Endothelial cell of umbilical vein (primary cell): Measurements from ENCODE around the gene DLST. TPM values are rescaled to one million over a fixed set of nuclear protein-coding genes. Genes with fewer than 3 reads are reported as not detected.

Source experiments
- BruUV-seq: library from RNA; stranded (reverse); fragments of 400-500 nt; replicated peaks from 2 replicates; lab custom pipeline; 2021; lab: Mats Ljungman, UMichigan
- CTCF ChIA-PET: fragments of 300-600, 350-600 bp; sonication (Branson Sonifier 250); formaldehyde crosslinking; loops from one replicate; lab custom pipeline; 2021; ENCODE audit warnings: antibody characterized with exemption, inconsistent platforms; lab: Charles Lee
- POLR2A ChIA-PET: fragments of 300-600, 350-600 bp; sonication (Branson Sonifier 250); formaldehyde crosslinking; loops from one replicate; lab custom pipeline; 2021; ENCODE audit warnings: antibody characterized with exemption, inconsistent platforms; lab: Charles Lee
- DNase-seq: peaks from one replicate; pipeline ENCODE4 v3.0.0-alpha.2; 2011; ENCODE audit warnings: low read depth, low spot score
- FAIRE-seq: peaks from 2 replicates; lab custom pipeline; 2011; peaks lifted over from hg19 to GRCh38; lab: Jason Lieb, UNC
- H2AFZ ChIP-seq: 2 replicates; pipeline ENCODE4 v1.6.0; 2012; ENCODE audit warnings: low read depth, low read length, control low read depth, inconsistent platforms
- H3K27ac ChIP-seq: 2 replicates; pipeline ENCODE4 v1.5.1; 2011; ENCODE audit warnings: low read depth, mild to moderate bottlenecking, control low read depth, low read length, moderate library complexity; ENCODE audit not compliant: insufficient read depth
- H3K27me3 ChIP-seq, 2 experiments: 2 replicates each; pipeline versions ENCODE4 v1.6.0 to v1.6.1; 2011; ENCODE audit warnings: low read length in 2 of 2, mixed read lengths in 1 of 2; ENCODE audit not compliant: control insufficient read depth in 2 of 2, insufficient read depth in 2 of 2
- H3K36me3 ChIP-seq, 2 experiments: 2 replicates in 1 of 2; 3 replicates in 1 of 2; pipeline ENCODE4 v1.5.1; 2011; ENCODE audit warnings: low read length in 2 of 2, mild to moderate bottlenecking in 1 of 2, moderate library complexity in 1 of 2; ENCODE audit not compliant: control insufficient read depth in 2 of 2, insufficient read depth in 2 of 2; ENCODE audit errors: extremely low read depth in 1 of 2
- H3K4me1 ChIP-seq: 3 replicates; pipeline ENCODE4 v1.5.1; 2011; ENCODE audit warnings: mild to moderate bottlenecking, low read length; ENCODE audit not compliant: control insufficient read depth, insufficient read depth; ENCODE audit errors: extremely low read depth
- H3K4me2 ChIP-seq: 2 replicates; pipeline ENCODE4 v1.6.1; 2011; ENCODE audit warnings: low read length, control low read depth, mixed read lengths; ENCODE audit not compliant: insufficient read depth
- H3K4me3 ChIP-seq, 3 experiments: fragments of 200-600 bp in 1 of 3; sonication (generic), shearing (Covaris generic) in 1 of 3; replicated peaks in 1 of 3; 2 replicates each; pipeline ENCODE4 v1.5.1; 2011 to 2016; ENCODE audit warnings: control low read depth in 3 of 3, low read length in 3 of 3, mild to moderate bottlenecking in 2 of 3, inconsistent platforms in 1 of 3, low read depth in 1 of 3, moderate library complexity in 1 of 3; ENCODE audit not compliant: insufficient read depth in 1 of 3
- H3K79me2 ChIP-seq: 2 replicates; pipeline ENCODE4 v1.6.0; 2012; ENCODE audit warnings: low read length, inconsistent platforms; ENCODE audit not compliant: control insufficient read depth, insufficient read depth
- H3K9ac ChIP-seq: replicated peaks from 2 replicates; pipeline ENCODE3; 2011; ENCODE audit warnings: low read length, control low read depth; ENCODE audit not compliant: insufficient read depth; ENCODE audit errors: extremely low read depth
- H3K9me1 ChIP-seq: replicated peaks from 3 replicates; pipeline ENCODE4 v1.6.0; 2011; ENCODE audit warnings: mild to moderate bottlenecking, low read length; ENCODE audit not compliant: control insufficient read depth, insufficient read depth; ENCODE audit errors: extremely low read depth
- H3K9me3 ChIP-seq: replicated peaks from 2 replicates; pipeline ENCODE4 v1.5.1; 2012; ENCODE audit warnings: low read length, inconsistent platforms; ENCODE audit not compliant: control insufficient read depth, insufficient read depth
- H4K20me1 ChIP-seq: replicated peaks from 2 replicates; pipeline ENCODE3; 2011; ENCODE audit warnings: mild to moderate bottlenecking, low read length; ENCODE audit not compliant: control insufficient read depth, insufficient read depth; ENCODE audit errors: extremely low read depth
- CTCF ChIP-seq, 2 donors: IDR thresholded peaks; 1 replicate in 1 of 2; 2 replicates in 1 of 2; pipeline ENCODE4 v1.5.1; 2011; ENCODE audit warnings: low read length in 2 of 2, mild to moderate bottlenecking in 2 of 2, moderate library complexity in 2 of 2, control low read depth in 1 of 2, inconsistent platforms in 1 of 2, low read depth in 1 of 2; ENCODE audit not compliant: insufficient read depth in 1 of 2; ENCODE audit errors: extremely low read depth in 1 of 2
- EZH2 ChIP-seq: IDR thresholded peaks from 2 replicates; pipeline ENCODE4 v1.6.1; 2012; ENCODE audit warnings: borderline replicate concordance, low read depth, mild to moderate bottlenecking, moderate library complexity, low read length, inconsistent platforms; ENCODE audit not compliant: severe bottlenecking
- FOS ChIP-seq: IDR thresholded peaks from 2 replicates; pipeline ENCODE4 v1.6.1; 2011; ENCODE audit warnings: mild to moderate bottlenecking, low read length, moderate library complexity, borderline replicate concordance; ENCODE audit not compliant: insufficient read depth
- GATA2 ChIP-seq: IDR thresholded peaks from 2 replicates; pipeline ENCODE4 v1.7.0; 2011; ENCODE audit warnings: low read depth, mild to moderate bottlenecking, moderate library complexity, mixed read lengths, low read length; ENCODE audit not compliant: insufficient read length, insufficient read depth
- JUN ChIP-seq: IDR thresholded peaks from 2 replicates; pipeline ENCODE4 v1.6.1; 2011; ENCODE audit warnings: borderline replicate concordance, low read depth; ENCODE audit not compliant: insufficient read length, insufficient read depth
- MAX ChIP-seq: IDR thresholded peaks from 2 replicates; pipeline ENCODE4 v1.6.1; 2011; ENCODE audit not compliant: insufficient read depth, insufficient read length
- MYC ChIP-seq: IDR thresholded peaks from one replicate; pipeline ENCODE4 v1.6.1; 2011; ENCODE audit warnings: mild to moderate bottlenecking, low read depth, low read length
- POLR2A ChIP-seq: IDR thresholded peaks from 2 replicates; pipeline ENCODE4 v1.6.1; 2012; ENCODE audit warnings: low read depth, mild to moderate bottlenecking, control low read depth, low read length
- POLR2AphosphoS5 ChIP-seq: IDR thresholded peaks from 2 replicates; pipeline ENCODE4 v1.6.1; 2012; ENCODE audit warnings: low read depth, mild to moderate bottlenecking, control low read depth, low read length, moderate library complexity; ENCODE audit not compliant: insufficient read depth
- dilution Hi-C: fragments of 300-500 bp; cut with MboI; formaldehyde crosslinking; loops from one replicate; pipeline ENCODE4 v1.15.0; 2019; ENCODE audit warnings: low sequenced_read_pairs; ENCODE audit not compliant: extremely low pct_ligation_motif_present
- intact Hi-C: fragments of 100-400 bp; cut with micrococcal nuclease; formaldehyde crosslinking; loops from one replicate; pipeline ENCODE4 v1.10.0; 2022
- polyA plus RNA-seq, 4 experiments: library from polyadenylated mRNA; depleted of rRNA in 3 of 4; stranded (reverse) in 3 of 4; unstranded in 1 of 4; fragments of >200 nt; gene quantifications; 2 replicates each; pipeline versions ENCODE4 v1.2.1 to v1.2.3, GENCODE V29; 2011 to 2012; ENCODE audit warnings: missing spikeins in 1 of 4
- total RNA-seq: library from RNA; stranded (reverse); gene quantifications from 2 replicates; pipeline ENCODE4 v1.2.3, GENCODE V29; 2021

The DLST gene
- total and polyA plus RNA-seq, 2 donors (not counting 3 experiments of a cell fraction or from before 2014, with no cell fraction given), result 98.4 to 110 TPM

- H3K9ac ChIP-seq, result no peak overlapping the region
- DNase-seq (no peak), FAIRE-seq (no peak)
- no peaks in the 10 kb centered on the region for H4K20me1 ChIP-seq
- peaks cover under 1 to 5% of the 10 kb centered on the region in 2 experiments for H3K27me3 ChIP-seq
- intact Hi-C loops (no loop called here), dilution Hi-C loops (no loop called here)
- H3K9me1 ChIP-seq, result no peaks in the 10 kb centered on the region
- H2AFZ ChIP-seq, result no peak overlapping the region
- H3K36me3 ChIP-seq, result no peaks in the 10 kb centered on the region
- CTCF ChIA-PET, result interaction anchor here (1.1 to 14.1 kb wide), 4 partner anchors 10 to 198 kb away, joined by 3 to 245 read pairs (median 31); partner anchors contain the start of gene ZC2HC1C
- no peaks in the 10 kb centered on the region for H3K9me3 ChIP-seq
- BruUV-seq, result no TSS peak
- peaks cover 6% of the 10 kb centered on the region for H3K4me1 ChIP-seq
- no peak overlapping the region for H3K27ac ChIP-seq
- H3K79me2 ChIP-seq, result no peaks in the 10 kb centered on the region
- no peak for TF ChIP-seq MYC
- no peak for TF ChIP-seq FOS
- TF ChIP-seq GATA2, result no peak
- no peak for TF ChIP-seq EZH2
- TF ChIP-seq POLR2A, result no peak
- TF ChIP-seq POLR2AphosphoS5, result no peak
- TF ChIP-seq JUN, result no peak
- TF ChIP-seq MAX, result no peak
- H3K4me3 ChIP-seq, result no peak overlapping the region
- POLR2A ChIA-PET, result interaction anchor here (0.5 kb wide), 1 partner anchor 157 kb away, joined by 5 read pairs; no protein-coding TSS in a partner anchor
- H3K4me2 ChIP-seq, result no peak overlapping the region
Observed at GRCh38 chr14:74871819-74872218, 9.9 kb upstream of the DLST start.

GRCh38 chr14:74875204-74875603, 6.5 kb upstream of the DLST start:
- no peaks in the 10 kb centered on the region for H4K20me1 ChIP-seq
- H3K4me1 ChIP-seq, result peaks cover 6% of the 10 kb centered on the region
- no peak overlapping the region for H3K4me2 ChIP-seq
- H3K9me3 ChIP-seq, result no peaks in the 10 kb centered on the region
- POLR2A ChIA-PET, result no interaction called here
- H3K27me3 ChIP-seq, result no peaks in the 10 kb centered on the region
- H3K9ac ChIP-seq, result no peak overlapping the region
- dilution Hi-C loops, result no loop called here
- H3K27ac ChIP-seq, result no peak overlapping the region
- H3K79me2 ChIP-seq, result no peaks in the 10 kb centered on the region
- TF ChIP-seq POLR2AphosphoS5 (no peak), MYC (no peak), JUN (no peak), MAX (no peak), CTCF (IDR thresholded peaks at IDR 0.05; ENCODE audit: extremely low read depth in 1 of 2, insufficient read depth in 1 of 2, low read depth in 1 of 2, low read length in 2 of 2) (no peak), GATA2 (no peak), POLR2A (no peak), FOS (no peak)
- CTCF ChIA-PET, result interaction anchor here (9.4 to 14.1 kb wide), 2 partner anchors 14 to 31 kb away, joined by 58 to 245 read pairs; no protein-coding TSS in a partner anchor
- H3K36me3 ChIP-seq, result no peaks in the 10 kb centered on the region
- BruUV-seq, result no TSS peak
- intact Hi-C loops, result no loop called here
- no peak overlapping the region for H3K4me3 ChIP-seq
- DNase-seq, result no peak
- H2AFZ ChIP-seq, result no peak overlapping the region
- H3K9me1 ChIP-seq, result no peaks in the 10 kb centered on the region
- no peak for FAIRE-seq
